Tibial nerve (tissue), 3 donors: ENCODE measurements around the gene SYDE1.

ENCODE experiments used
- POLR2A ChIP-seq, 2 donors: fragments of 450-650 bp; IDR thresholded peaks; one replicate each; pipeline ENCODE4 v1.6.1; 2017; ENCODE audit warnings: antibody characterized with exemption in 2 of 2, mild to moderate bottlenecking in 2 of 2, moderate library complexity in 2 of 2
- TF ChIP-seq, protein P1 (sequence below), 5 experiments: fragments of 200-600 bp in 3 of 5; fragments of 450-650 bp in 2 of 5; sonication (generic) in 3 of 5; IDR thresholded peaks; one replicate each; pipeline ENCODE4 v1.5.1; 2016 to 2019; ENCODE audit warnings: antibody characterized with exemption in 5 of 5, mild to moderate bottlenecking in 3 of 5, moderate library complexity in 2 of 5

DNA sequence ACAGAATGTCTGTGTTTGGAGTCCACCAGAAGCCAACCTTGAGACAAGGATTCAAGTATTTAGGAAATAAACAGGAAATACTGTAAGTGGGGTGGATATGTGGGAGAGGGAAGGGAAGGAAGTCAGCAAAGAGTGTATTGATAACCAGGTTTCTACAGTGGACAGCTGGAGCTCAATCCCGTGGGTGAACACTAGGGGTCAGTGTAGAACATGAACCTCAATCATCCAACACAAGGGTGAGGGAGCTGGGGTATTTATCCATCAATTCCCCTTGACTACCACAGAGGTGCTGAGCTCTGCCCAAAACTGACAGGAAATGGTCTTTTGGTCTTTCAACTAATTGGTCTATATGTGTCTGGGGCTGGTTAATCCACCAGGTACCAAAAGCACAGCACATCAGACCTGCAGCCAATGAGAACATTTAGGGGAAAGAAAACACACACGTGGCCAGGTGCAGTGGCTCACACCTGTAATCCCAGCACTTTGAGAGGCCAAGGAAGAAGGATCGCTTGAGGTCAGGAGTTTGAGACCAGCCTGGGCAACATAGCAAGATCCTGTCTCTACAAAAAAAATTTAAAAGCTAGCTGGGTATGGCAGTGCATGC lies 5.6 kb upstream of the SYDE1 start:
- TF ChIP-seq, protein P1, sequence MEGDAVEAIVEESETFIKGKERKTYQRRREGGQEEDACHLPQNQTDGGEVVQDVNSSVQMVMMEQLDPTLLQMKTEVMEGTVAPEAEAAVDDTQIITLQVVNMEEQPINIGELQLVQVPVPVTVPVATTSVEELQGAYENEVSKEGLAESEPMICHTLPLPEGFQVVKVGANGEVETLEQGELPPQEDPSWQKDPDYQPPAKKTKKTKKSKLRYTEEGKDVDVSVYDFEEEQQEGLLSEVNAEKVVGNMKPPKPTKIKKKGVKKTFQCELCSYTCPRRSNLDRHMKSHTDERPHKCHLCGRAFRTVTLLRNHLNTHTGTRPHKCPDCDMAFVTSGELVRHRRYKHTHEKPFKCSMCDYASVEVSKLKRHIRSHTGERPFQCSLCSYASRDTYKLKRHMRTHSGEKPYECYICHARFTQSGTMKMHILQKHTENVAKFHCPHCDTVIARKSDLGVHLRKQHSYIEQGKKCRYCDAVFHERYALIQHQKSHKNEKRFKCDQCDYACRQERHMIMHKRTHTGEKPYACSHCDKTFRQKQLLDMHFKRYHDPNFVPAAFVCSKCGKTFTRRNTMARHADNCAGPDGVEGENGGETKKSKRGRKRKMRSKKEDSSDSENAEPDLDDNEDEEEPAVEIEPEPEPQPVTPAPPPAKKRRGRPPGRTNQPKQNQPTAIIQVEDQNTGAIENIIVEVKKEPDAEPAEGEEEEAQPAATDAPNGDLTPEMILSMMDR (IDR thresholded peaks at IDR 0.05) = peak in 4 of 5 experiments; percentile 30 to 37 (median 32)
- TF ChIP-seq POLR2A (IDR thresholded peaks at IDR 0.05) = no peak
